WTC11 (cell line): ENCODE data around the gene ADRA1B.

Source experiments
- ATF3 ChIP-seq: sonication (generic); formaldehyde crosslinking; conservative IDR thresholded peaks from 2 replicates; pipeline ENCODE4 v1.8.1; 2022; ENCODE audit warnings: mild to moderate bottlenecking, missing genetic modification reagents
- CTCF ChIP-seq: fragments of 200-600 bp; IDR thresholded peaks from 2 replicates; pipeline ENCODE4 v1.8.0; 2022; ENCODE audit warnings: antibody characterized with exemption
- E2F1 ChIP-seq: sonication (generic); formaldehyde crosslinking; IDR thresholded peaks from 2 replicates; pipeline ENCODE4 v1.8.0; 2022; ENCODE audit warnings: mild to moderate bottlenecking, missing genetic modification reagents
- ESRRA ChIP-seq: sonication (generic); formaldehyde crosslinking; IDR thresholded peaks from 2 replicates; pipeline ENCODE4 v1.8.1; 2022; ENCODE audit warnings: mild to moderate bottlenecking, missing genetic modification reagents, borderline replicate concordance
- MAX ChIP-seq: sonication (generic); formaldehyde crosslinking; IDR thresholded peaks from 2 replicates; pipeline ENCODE4 v1.8.0; 2022; ENCODE audit warnings: mild to moderate bottlenecking, missing genetic modification reagents
- NR1H2 ChIP-seq: sonication (generic); formaldehyde crosslinking; IDR thresholded peaks from 2 replicates; pipeline ENCODE4 v1.9.0; 2021; ENCODE audit warnings: mild to moderate bottlenecking, moderate library complexity, missing genetic modification reagents
- OVOL2 ChIP-seq: fragments of 250-450 bp; sonication (Bioruptor Pico); IDR thresholded peaks from 2 replicates; pipeline ENCODE4 v1.9.0; 2021; ENCODE audit warnings: mild to moderate bottlenecking, borderline replicate concordance

GRCh38 chr5:159873680-159874079 lies 42.6 kb upstream of the ADRA1B start:
- TF ChIP-seq NR1H2 (CRISPR knock-in tag) (no peak), E2F1 (CRISPR knock-in tag) (no peak), CTCF (no peak), OVOL2 (no peak), ESRRA (CRISPR knock-in tag) (no peak), MAX (CRISPR knock-in tag) (no peak), ATF3 (CRISPR knock-in tag) (no peak)
